Effector memory CD4-positive, alpha-beta T cell (primary cell): Measurements from ENCODE around the gene PPP1R14B.

Source experiments
- DNase-seq, 3 donors: peaks; one replicate each; pipeline ENCODE4 v3.0.0-alpha.2; 2020
- H3K27ac ChIP-seq: 2 replicates; pipeline ENCODE4 v1.7.0; 2013; ENCODE audit warnings: mild to moderate bottlenecking, low read length, moderate library complexity; ENCODE audit not compliant: insufficient read depth, poor library complexity, severe bottlenecking
- H3K27me3 ChIP-seq: replicated peaks from 2 replicates; pipeline ENCODE4 v1.7.0; 2013; ENCODE audit warnings: mild to moderate bottlenecking, low read length; ENCODE audit not compliant: insufficient read depth, control insufficient read depth, poor library complexity, severe bottlenecking
- H3K36me3 ChIP-seq: 2 replicates; pipeline ENCODE4 v1.7.0; 2013; ENCODE audit warnings: mild to moderate bottlenecking, low read length, moderate library complexity; ENCODE audit not compliant: control insufficient read depth, insufficient read depth
- H3K4me1 ChIP-seq: 2 replicates; pipeline ENCODE4 v1.7.0; 2013; ENCODE audit warnings: low read length, mild to moderate bottlenecking; ENCODE audit not compliant: control insufficient read depth, insufficient read depth, poor library complexity, severe bottlenecking
- H3K4me3 ChIP-seq: 2 replicates; pipeline ENCODE4 v1.7.0; 2013; ENCODE audit warnings: low read length, low read depth, mild to moderate bottlenecking; ENCODE audit not compliant: insufficient read depth, poor library complexity, severe bottlenecking
- H3K9me3 ChIP-seq: 2 replicates; pipeline ENCODE4 v1.7.0; 2013; ENCODE audit warnings: mild to moderate bottlenecking, low read length, moderate library complexity; ENCODE audit not compliant: control insufficient read depth

The PPP1R14B gene

GRCh38 chr11:64289002-64289564 is 42.3 kb upstream of the PPP1R14B start:
- H3K27ac ChIP-seq, result no peak overlapping the region
- peaks cover 29% of the 10 kb centered on the region for H3K27me3 ChIP-seq
- H3K9me3 ChIP-seq, result no peaks in the 10 kb centered on the region
- H3K36me3 ChIP-seq, result no peaks in the 10 kb centered on the region
- H3K4me1 ChIP-seq, result peaks cover 20% of the 10 kb centered on the region
- no peak overlapping the region for H3K4me3 ChIP-seq
- no peak for DNase-seq

- H3K4me3 ChIP-seq, result no peak overlapping the region
- H3K9me3 ChIP-seq, result no peaks in the 10 kb centered on the region
- H3K4me1 ChIP-seq, result peaks cover 25% of the 10 kb centered on the region
- no peak overlapping the region for H3K27ac ChIP-seq
- H3K27me3 ChIP-seq, result peaks cover 29% of the 10 kb centered on the region
- DNase-seq, result no peak
- no peaks in the 10 kb centered on the region for H3K36me3 ChIP-seq
Observed at GRCh38 chr11:64288353-64288750, 41.6 kb upstream of the PPP1R14B start.

- Histone ChIP-seq H3K4me1 (peaks cover 25% of the 10 kb centered on the region), H3K27me3 (peaks cover 24% of the 10 kb centered on the region), H3K4me3 (no peak overlapping the region), H3K36me3 (no peaks in the 10 kb centered on the region), H3K9me3 (no peaks in the 10 kb centered on the region), H3K27ac (no peak overlapping the region)
- no peak for DNase-seq
Observed at GRCh38 chr11:64287676-64288352, 41.1 kb upstream of the PPP1R14B start.

GRCh38 chr11:64286801-64287159 is 40.0 kb upstream of the PPP1R14B start:
- Histone ChIP-seq H3K4me1 (peaks cover 19% of the 10 kb centered on the region), H3K27ac (no peak overlapping the region), H3K9me3 (no peaks in the 10 kb centered on the region), H3K36me3 (peaks cover 6% of the 10 kb centered on the region), H3K27me3 (peaks cover 13% of the 10 kb centered on the region), H3K4me3 (no peak overlapping the region)
- DNase-seq, result no peak

GRCh38 chr11:64285885-64286800 is 39.4 kb upstream of the PPP1R14B start:
- Histone ChIP-seq H3K36me3 (peaks cover 6% of the 10 kb centered on the region), H3K4me3 (peak overlapping the region; percentile 92)

GRCh38 chr11:64284962-64285884 is 38.5 kb upstream of the PPP1R14B start, which contains the start of gene GPR137:
Gene GPR137, plus strand, starts transcription at chr11:64285848. Its CDS starts 677 bp downstream, at chr11:64286525.
- Histone ChIP-seq H3K4me3 (peak within 1 kb of the TSS; percentile 92), H3K4me1 (peaks cover 14% of the 10 kb centered on the region), H3K27ac (peak within 1 kb of the TSS; percentile 100), H3K36me3 (peaks cover 6% of the 10 kb centered on the region), H3K9me3 (no peaks in the 10 kb centered on the region), H3K27me3 (no peaks in the 10 kb centered on the region)
- DNase-seq, result peak; percentile 82 to 87 (median 86)

More at GRCh38 chr11:64285885-64286800, 39.4 kb upstream of the PPP1R14B start:
- no peak for DNase-seq
- Histone ChIP-seq H3K27me3 (peaks cover 8% of the 10 kb centered on the region), H3K9me3 (no peaks in the 10 kb centered on the region), H3K4me1 (peaks cover 16% of the 10 kb centered on the region), H3K27ac (peak overlapping the region; percentile 100)

GRCh38 chr11:64284048-64284961 is 37.6 kb upstream of the PPP1R14B start, which contains the start of gene BAD:
Gene BAD, minus strand, starts transcription at chr11:64284665. Its CDS starts 297 bp downstream, at chr11:64284368.
- Histone ChIP-seq H3K27me3 (no peaks in the 10 kb centered on the region), H3K4me1 (peaks cover 14% of the 10 kb centered on the region), H3K36me3 (peaks cover 6% of the 10 kb centered on the region), H3K9me3 (no peaks in the 10 kb centered on the region), H3K4me3 (peak within 1 kb of the TSS; percentile 92), H3K27ac (peak within 1 kb of the TSS; percentile 100)
- DNase-seq, result peak; percentile 90 to 93 (median 90)

GRCh38 chr11:64283092-64283491 is 36.3 kb upstream of the PPP1R14B start:
- H3K27ac ChIP-seq, result no peak overlapping the region
- H3K4me1 ChIP-seq, result peaks cover 14% of the 10 kb centered on the region
- H3K4me3 ChIP-seq, result no peak overlapping the region

More at GRCh38 chr11:64283092-64283491, 36.3 kb upstream of the PPP1R14B start:
- DNase-seq, result no peak
- H3K36me3 ChIP-seq, result peaks cover 6% of the 10 kb centered on the region
- H3K9me3 ChIP-seq, result no peaks in the 10 kb centered on the region
- H3K27me3 ChIP-seq, result no peaks in the 10 kb centered on the region
